IPS DF 6.9 (cell line): Measurements from ENCODE around the gene PNPLA8.
"Not testable (repeated sequence)": the region's sequence is repeated elsewhere in the genome, so short reads cannot be mapped to it uniquely, and the experiment has no call there.

Experiments used
- DNase-seq: peaks from one replicate; pipeline ENCODE4 v3.0.0-alpha.2; 2013; ENCODE audit warnings: low read depth, low spot score
- H3K27ac ChIP-seq: one replicate; pipeline ENCODE4 v1.5.1; 2013; ENCODE audit warnings: low read length, control low read depth
- H3K27me3 ChIP-seq: 2 replicates; pipeline ENCODE4 v1.6.1; 2013; ENCODE audit warnings: mild to moderate bottlenecking, low read length; ENCODE audit not compliant: control insufficient read depth, insufficient read depth
- H3K36me3 ChIP-seq: 2 replicates; pipeline ENCODE4 v1.6.1; 2013; ENCODE audit warnings: low read length; ENCODE audit not compliant: control insufficient read depth, insufficient read depth
- H3K4me1 ChIP-seq: 2 replicates; pipeline ENCODE4 v1.6.1; 2013; ENCODE audit warnings: low read length; ENCODE audit not compliant: control insufficient read depth, insufficient read depth
- H3K4me3 ChIP-seq: 2 replicates; pipeline ENCODE4 v1.5.1; 2013; ENCODE audit warnings: mild to moderate bottlenecking, low read length
- H3K9me3 ChIP-seq: 2 replicates; pipeline ENCODE4 v1.6.1; 2013; ENCODE audit warnings: low read length, inconsistent platforms; ENCODE audit not compliant: control insufficient read depth, insufficient read depth
- WGBS: extraction: QIAGEN DNeasy Blood & Tissue Kit; methylation state at CpG from one replicate; pipeline ENCODE4 v1.1.7; 2013; ENCODE audit warnings: mixed read lengths, missing lambda C conversion rate; ENCODE audit not compliant: insufficient read length, insufficient coverage; 5-methylcytosine and 5-hydroxymethylcytosine counted together

Gene PNPLA8

DNA sequence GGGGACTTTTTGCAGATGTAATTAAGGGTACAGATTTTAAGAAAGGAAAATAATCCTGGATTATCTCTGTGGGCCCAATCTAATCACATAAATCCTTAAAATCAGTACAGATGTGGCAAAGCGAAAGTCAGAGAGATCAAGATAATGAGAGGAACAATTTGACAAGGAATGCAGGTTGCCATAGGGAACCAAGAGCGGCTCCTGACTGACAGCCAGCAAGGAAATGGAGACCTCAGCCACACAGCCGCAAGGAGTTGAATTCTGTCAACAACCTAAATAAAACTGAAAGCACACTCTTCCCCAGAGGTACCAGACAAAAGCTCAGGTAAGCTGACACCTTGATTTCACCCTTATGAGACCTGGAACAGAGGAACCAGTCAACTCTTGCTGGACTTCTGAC is 3.4 kb upstream of the PNPLA8 start:
- Histone ChIP-seq H3K9me3 (no peaks in the 10 kb centered on the region), H3K4me3 (no peak overlapping the region), H3K27me3 (no peaks in the 10 kb centered on the region), H3K27ac (no peak overlapping the region), H3K36me3 (no peaks in the 10 kb centered on the region), H3K4me1 (no peaks in the 10 kb centered on the region)
- WGBS, result no CpG with 5 or more reads among the region's 3 CpGs
- DNase-seq, result no peak

DNA sequence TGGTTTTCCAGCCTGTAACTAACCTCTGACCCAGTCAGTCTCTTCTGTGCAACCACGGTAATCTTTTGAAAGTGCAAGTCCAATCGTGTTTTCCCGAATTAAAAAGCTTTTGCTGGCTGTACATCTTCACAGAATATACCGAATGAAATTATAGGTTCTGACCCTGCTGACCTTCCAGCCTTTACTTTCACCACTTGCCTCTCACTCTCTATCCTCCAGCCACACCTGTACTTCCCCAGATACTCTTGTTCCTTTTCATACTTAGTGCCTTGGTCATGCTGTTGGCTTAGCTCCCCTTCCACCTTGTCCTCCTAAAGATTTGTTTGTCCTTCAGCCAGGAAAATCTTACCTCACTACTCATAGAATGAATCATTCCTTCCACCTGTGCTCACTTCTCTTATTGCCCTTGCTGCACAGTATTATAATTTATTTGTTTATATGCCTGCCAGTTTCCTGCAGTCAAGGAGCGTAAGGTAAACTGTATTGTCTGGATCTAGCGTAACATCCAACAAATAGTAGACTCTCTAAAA is 2.3 kb upstream of the PNPLA8 start:
- no peaks in the 10 kb centered on the region for H3K27me3 ChIP-seq
- H3K27ac ChIP-seq, result no peak overlapping the region
- H3K36me3 ChIP-seq, result no peaks in the 10 kb centered on the region
- H3K9me3 ChIP-seq, result no peaks in the 10 kb centered on the region
- H3K4me1 ChIP-seq, result no peaks in the 10 kb centered on the region
- H3K4me3 ChIP-seq, result no peak overlapping the region
- no CpG with 5 or more reads among the region's 6 CpGs for WGBS
- no peak for DNase-seq

- Histone ChIP-seq H3K4me3 (peak overlapping the region; percentile 60; the same call in 1 of the 2 replicates), H3K4me1 (no peaks in the 10 kb centered on the region; the same call in 1 of the 2 replicates), H3K9me3 (no peaks in the 10 kb centered on the region), H3K27me3 (no peaks in the 10 kb centered on the region), H3K36me3 (no peaks in the 10 kb centered on the region), H3K27ac (no peak overlapping the region)
- WGBS, result no CpG with 5 or more reads among the region's 3 CpGs
- no peak for DNase-seq
Measured at GRCh38 chr7:108526768-108527017, 758 bp upstream of the PNPLA8 start.

DNA sequence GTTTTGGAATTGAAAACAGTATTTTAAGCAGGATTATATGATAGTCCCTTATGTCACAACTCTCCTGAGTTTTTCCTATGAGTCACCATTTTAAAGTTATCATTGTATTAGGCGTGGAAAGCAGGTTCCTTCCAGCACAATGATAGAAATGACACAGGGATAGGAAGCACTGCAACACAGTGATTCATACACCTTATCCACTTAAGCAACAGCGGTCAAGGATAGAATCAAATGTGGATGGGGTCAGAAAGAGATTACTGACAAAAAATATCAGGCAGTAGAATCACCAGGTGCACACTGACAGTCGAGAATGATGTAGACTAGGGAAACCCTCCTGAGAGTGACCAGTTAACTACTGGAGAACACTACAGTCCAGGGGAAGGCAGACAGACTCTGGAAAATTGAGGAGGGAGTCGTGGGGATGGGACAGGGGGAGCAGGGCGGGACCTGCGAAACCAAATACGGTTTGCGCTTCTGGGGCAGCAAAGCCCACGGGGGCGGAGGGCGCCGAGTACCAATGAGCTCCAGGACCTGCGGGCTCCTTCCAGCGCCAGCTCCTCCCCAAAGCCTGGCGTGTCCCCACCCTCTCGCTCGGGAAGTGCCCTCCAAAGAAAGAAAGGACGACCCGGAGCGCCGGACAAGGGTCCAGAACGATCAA is 479 bp downstream of the PNPLA8 start:
- Histone ChIP-seq H3K4me3 (peak overlapping the region; percentile 60; the same call in 1 of the 2 replicates), H3K27me3 (no peaks in the 10 kb centered on the region), H3K36me3 (no peaks in the 10 kb centered on the region), H3K27ac (no peak overlapping the region), H3K9me3 (no peaks in the 10 kb centered on the region), H3K4me1 (no peaks in the 10 kb centered on the region; the same call in 1 of the 2 replicates)
- peak; percentile 50 for DNase-seq
- WGBS, result no CpG with 5 or more reads among the region's 22 CpGs

DNA sequence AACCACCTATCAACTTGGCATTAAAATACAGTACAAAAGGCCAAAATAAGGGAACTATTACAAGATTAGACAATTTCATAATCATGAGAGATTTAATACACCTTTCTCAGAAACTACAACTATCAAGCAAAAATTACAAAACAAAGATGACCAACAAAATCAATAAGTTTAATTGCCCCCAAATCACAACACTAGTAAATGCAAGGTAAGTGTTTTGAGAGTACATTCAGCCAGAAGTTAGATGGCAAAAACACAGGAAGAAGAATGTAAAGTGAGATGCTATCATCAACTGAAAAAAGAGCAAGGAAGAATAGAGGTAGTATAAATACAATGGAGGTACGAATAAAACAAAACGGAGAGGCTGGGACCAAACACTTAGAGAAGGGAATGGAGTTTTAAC is 3.2 kb downstream of the PNPLA8 start:
- Histone ChIP-seq H3K27ac (no peak overlapping the region), H3K9me3 (no peaks in the 10 kb centered on the region), H3K36me3 (no peaks in the 10 kb centered on the region), H3K27me3 (no peaks in the 10 kb centered on the region), H3K4me3 (no peak overlapping the region), H3K4me1 (no peaks in the 10 kb centered on the region; the same call in 1 of the 2 replicates)
- WGBS, result no CpG with 5 or more reads among the region's 2 CpGs
- DNase-seq, result no peak

DNA sequence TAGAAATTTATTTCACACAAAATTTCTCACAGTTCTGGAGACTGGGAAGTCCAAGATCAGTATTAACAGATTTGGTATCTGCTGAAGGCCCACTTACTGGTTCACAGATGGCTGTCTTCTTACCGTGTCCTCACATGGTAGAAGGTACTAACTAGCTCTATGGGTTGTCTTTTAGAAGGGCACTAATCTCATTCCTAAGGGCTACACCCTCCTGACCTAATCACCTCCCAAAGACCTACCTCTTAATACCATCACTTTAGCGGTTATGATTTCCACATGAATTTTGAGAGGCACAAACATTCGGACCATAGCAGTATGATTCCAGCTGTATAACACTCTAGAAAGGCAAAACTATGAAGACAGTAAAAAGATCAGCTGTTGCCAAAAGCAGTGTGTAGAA is 8.0 kb downstream of the PNPLA8 start:
- Histone ChIP-seq H3K27ac (no peak overlapping the region), H3K4me3 (no peak overlapping the region), H3K27me3 (no peaks in the 10 kb centered on the region), H3K4me1 (no peaks in the 10 kb centered on the region; the same call in 1 of the 2 replicates), H3K36me3 (no peaks in the 10 kb centered on the region), H3K9me3 (no peaks in the 10 kb centered on the region)
- no CpG with 5 or more reads among the region's 3 CpGs for WGBS
- no peak for DNase-seq

- Histone ChIP-seq H3K27ac (no peak overlapping the region), H3K27me3 (no peaks in the 10 kb centered on the region), H3K4me1 (no peaks in the 10 kb centered on the region), H3K9me3 (no peaks in the 10 kb centered on the region), H3K4me3 (no peak overlapping the region), H3K36me3 (no peaks in the 10 kb centered on the region)
- DNase-seq, result no peak
- no CpG with 5 or more reads among the region's 2 CpGs for WGBS
Measured at GRCh38 chr7:108515630-108516029, 10.3 kb downstream of the PNPLA8 start.

DNA sequence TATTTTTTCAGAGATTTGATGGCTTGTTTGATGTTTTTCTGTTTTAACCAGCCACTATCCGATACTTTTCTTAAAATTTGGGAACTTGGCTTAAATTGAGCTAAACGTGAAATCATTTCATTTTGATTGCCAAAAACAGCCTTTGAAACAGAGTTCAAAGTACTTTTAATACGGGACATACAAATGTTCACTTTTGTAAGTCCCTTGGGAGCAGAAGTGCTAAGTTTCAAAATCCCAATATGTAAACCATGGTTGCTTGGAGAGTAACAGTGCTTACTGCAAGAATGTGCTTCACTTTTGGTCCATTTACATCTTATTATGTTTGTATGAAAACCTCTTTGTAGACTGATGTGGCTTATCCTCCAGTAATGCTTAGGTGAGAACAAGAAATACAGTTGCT is 10.9 kb downstream of the PNPLA8 start:
- H3K9me3 ChIP-seq, result no peaks in the 10 kb centered on the region
- H3K36me3 ChIP-seq, result no peaks in the 10 kb centered on the region
- H3K27ac ChIP-seq, result no peak overlapping the region
- no peaks in the 10 kb centered on the region for H3K27me3 ChIP-seq
- DNase-seq, result no peak
- H3K4me3 ChIP-seq, result no peak overlapping the region
- WGBS, result no CpG with 5 or more reads among the region's 3 CpGs
- no peaks in the 10 kb centered on the region for H3K4me1 ChIP-seq

DNA sequence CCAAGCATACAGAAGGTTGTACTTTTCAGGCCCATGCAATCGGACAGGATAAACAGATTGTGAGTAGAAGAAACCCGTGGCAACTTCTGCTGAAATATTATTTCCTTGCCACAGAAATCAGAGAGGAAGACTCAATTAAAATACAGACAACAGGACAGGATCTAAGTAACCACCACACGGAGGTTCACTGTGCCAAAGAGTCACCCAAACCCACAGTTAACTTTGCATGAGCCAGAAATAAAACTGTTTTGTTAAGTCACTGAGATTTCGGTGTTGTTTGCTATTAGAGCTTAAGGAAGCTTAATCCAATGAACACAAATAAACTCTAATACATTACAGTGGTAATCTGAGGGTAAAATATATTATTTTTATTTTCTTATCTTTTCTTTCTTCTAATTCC is 14.0 kb downstream of the PNPLA8 start:
- no peak overlapping the region for H3K4me3 ChIP-seq
- H3K27ac ChIP-seq, result no peak overlapping the region
- no peaks in the 10 kb centered on the region for H3K36me3 ChIP-seq
- H3K9me3 ChIP-seq, result no peaks in the 10 kb centered on the region
- H3K4me1 ChIP-seq, result no peaks in the 10 kb centered on the region
- WGBS, result no CpG with 5 or more reads among the region's 4 CpGs
- H3K27me3 ChIP-seq, result no peaks in the 10 kb centered on the region
- DNase-seq, result no peak

DNA sequence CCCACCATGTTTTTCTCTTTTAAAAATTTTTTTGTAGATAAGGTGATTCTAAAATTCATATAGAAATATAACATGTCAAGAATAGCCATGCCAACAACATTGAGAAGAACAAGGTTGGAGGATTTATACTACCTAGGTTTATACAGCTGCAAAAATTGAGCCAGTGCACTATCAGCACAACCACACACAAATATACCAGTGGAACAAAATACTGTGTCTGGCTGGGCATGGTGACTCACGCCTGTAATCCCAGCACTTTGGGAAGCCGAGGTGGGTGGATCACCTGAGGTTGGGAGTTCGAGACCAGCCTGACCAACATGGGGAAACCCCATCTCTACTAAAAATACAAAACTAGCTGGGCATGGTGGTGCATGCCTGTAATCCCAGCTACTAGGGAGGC is 21.4 kb downstream of the PNPLA8 start:
- DNase-seq, H3K9me3 ChIP-seq, H3K36me3 ChIP-seq, H3K27me3 ChIP-seq, H3K4me3 ChIP-seq, H3K4me1 ChIP-seq, H3K27ac ChIP-seq: not testable (repeated sequence)
- no CpG with 5 or more reads among the region's 3 CpGs for WGBS
